Measurements from ENCODE around the gene ZNF219.

ZNF219 gene

GRCh38 chr14:21077672-21078071 lies 20.8 kb downstream of the ZNF219 start:
- in situ Hi-C loops (cut with HindIII; ENCODE audit: low pct_unique_long_range_greater_than_20kb, low sequenced_read_pairs) = no loop called here
- DNase-seq (ENCODE audit: low read depth in 1 of 2, low spot score in 1 of 2) = no peak
- no peak for TF ChIP-seq JUND (IDR thresholded peaks at IDR 0.05; ENCODE audit: low read depth)

- no peak for TF ChIP-seq JUND (IDR thresholded peaks at IDR 0.05; ENCODE audit: low read depth)
- in situ Hi-C loops (cut with HindIII; ENCODE audit: low pct_unique_long_range_greater_than_20kb, low sequenced_read_pairs) = no loop called here
- DNase-seq (ENCODE audit: low read depth in 1 of 2, low spot score in 1 of 2) = no peak
These were observed 22.6 kb downstream of the ZNF219 start for GRCh38 chr14:21075719-21076437.

GRCh38 chr14:21074398-21075272 lies 23.8 kb downstream of the ZNF219 start:
- TF ChIP-seq JUND (IDR thresholded peaks at IDR 0.05; ENCODE audit: low read depth) = no peak
- DNase-seq (ENCODE audit: low read depth in 1 of 2, low spot score in 1 of 2) = no peak
- in situ Hi-C loops (cut with HindIII; ENCODE audit: low pct_unique_long_range_greater_than_20kb, low sequenced_read_pairs) = no loop called here

DNA sequence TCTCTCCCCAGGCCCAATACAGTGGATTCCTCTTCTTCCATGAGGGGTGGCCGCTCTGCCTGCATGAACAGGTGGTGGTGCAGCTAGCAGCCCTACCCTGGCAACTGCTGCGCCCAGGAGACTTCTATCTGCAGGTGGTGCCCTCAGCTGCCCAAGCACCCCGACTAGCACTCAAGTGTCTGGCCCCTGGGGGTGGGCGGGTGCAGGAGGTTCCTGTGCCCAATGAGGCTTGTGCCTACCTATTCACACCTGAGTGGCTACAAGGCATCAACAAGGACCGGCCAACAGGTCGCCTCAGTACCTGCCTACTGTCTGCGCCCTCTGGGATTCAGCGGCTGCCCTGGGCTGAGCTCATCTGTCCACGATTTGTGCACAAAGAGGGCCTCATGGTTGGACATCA lies 24.5 kb downstream of the ZNF219 start:
- in situ Hi-C loops (cut with HindIII; ENCODE audit: low pct_unique_long_range_greater_than_20kb, low sequenced_read_pairs) = no loop called here
- DNase-seq (ENCODE audit: low read depth in 1 of 2, low spot score in 1 of 2) = no peak
- no peak for TF ChIP-seq JUND (IDR thresholded peaks at IDR 0.05; ENCODE audit: low read depth)

DNA sequence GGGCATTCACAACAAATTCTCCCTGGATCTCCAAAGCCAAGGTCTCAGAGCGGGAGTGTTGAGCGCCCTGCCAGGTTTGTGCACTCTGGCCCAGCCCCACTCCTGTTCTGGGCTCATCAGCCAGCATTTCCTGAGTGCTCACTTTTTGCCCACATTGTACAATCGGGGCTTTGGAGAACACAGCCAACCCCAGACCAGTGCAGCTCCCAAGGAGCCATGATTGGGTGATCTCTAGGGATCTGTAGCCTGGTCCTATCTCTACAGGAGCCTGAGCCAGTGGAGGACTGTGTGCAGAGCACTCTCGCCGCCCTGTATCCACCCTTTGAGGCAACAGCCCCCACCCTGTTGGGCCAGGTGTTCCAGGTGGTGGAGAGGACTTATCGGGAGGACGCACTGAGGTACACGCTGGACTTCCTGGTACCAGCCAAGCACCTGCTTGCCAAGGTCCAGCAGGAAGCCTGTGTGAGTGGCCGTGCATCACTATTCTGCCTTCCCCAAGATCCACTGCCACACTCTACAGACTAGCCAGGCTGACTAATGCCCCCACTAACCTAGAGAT lies 25.6 kb downstream of the ZNF219 start:
- no peak for DNase-seq (ENCODE audit: low read depth in 1 of 2, low spot score in 1 of 2)
- TF ChIP-seq JUND (IDR thresholded peaks at IDR 0.05; ENCODE audit: low read depth) = no peak
- in situ Hi-C loops (cut with HindIII; ENCODE audit: low pct_unique_long_range_greater_than_20kb, low sequenced_read_pairs) = no loop called here

DNA sequence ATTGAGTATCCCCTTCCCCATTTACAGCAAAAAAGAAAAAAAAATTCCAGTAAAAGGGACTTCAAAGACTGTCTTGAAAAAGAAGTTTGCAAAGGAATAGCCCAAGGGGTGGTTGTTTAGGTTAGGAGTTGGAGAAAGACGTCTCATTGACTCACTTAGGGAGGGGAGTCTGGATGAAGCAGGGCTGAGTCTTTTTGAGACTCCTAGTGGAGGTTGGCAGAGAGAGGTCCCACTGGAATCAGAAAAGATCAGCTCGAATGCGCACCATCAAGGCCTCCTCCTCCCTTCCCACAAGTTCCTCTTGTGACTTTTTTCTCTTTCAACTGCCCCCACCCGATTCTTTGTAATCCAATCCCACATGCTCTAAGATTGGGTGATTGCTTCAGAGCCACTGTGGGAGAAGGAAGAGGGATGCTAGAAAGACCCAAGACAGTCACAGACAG lies 26.4 kb downstream of the ZNF219 start:
- DNase-seq (ENCODE audit: low read depth in 1 of 2, low spot score in 1 of 2) = no peak
- no peak for TF ChIP-seq JUND (IDR thresholded peaks at IDR 0.05; ENCODE audit: low read depth)
- in situ Hi-C loops (cut with HindIII; ENCODE audit: low pct_unique_long_range_greater_than_20kb, low sequenced_read_pairs) = no loop called here

DNA sequence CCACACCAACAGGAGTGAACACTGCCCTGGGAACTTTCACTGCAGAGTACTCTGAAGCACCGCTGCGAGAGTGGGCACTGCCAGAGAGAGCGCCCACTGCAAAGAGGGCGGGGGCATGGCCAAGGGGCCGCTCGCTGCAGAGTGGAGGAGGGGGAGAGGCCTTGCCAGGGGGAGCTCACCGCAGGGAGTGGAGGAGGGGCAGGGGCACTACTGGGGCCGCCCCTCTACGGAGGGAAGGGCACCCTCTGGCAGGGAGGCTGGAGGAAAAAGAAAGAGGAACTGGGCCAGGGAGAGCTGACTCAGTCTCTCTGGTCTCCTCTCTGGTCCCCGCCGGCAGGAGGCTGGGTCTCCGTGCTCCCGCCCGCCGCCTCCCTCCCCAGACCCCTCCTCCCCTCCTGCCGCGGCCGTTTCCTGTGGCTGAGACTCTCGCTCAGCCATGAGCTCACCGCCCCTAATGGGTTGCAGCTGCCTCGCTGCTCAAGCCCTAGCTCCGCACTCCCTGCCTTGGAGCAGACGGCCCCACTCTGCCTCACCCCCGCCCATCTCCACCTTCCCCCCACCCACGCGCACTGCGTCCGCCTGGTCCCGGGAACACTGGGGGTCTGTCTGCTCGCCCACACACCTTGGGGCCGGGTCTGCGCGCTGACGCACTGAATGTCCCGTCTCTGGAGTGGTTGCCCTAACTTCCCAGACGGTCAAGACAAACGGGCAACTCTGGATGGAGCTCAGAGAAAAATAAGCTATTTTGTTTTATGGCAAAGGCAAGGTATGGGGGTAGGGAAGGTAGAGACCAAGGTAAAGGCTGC lies 27.0 kb downstream of the ZNF219 start:
- no peak for TF ChIP-seq JUND (IDR thresholded peaks at IDR 0.05; ENCODE audit: low read depth)
- DNase-seq (ENCODE audit: low read depth in 1 of 2, low spot score in 1 of 2) = no peak
- in situ Hi-C loops (cut with HindIII; ENCODE audit: low pct_unique_long_range_greater_than_20kb, low sequenced_read_pairs) = no loop called here

- no peak for TF ChIP-seq JUND (IDR thresholded peaks at IDR 0.05; ENCODE audit: low read depth)
- in situ Hi-C loops (cut with HindIII; ENCODE audit: low pct_unique_long_range_greater_than_20kb, low sequenced_read_pairs) = no loop called here
- DNase-seq (ENCODE audit: low read depth in 1 of 2, low spot score in 1 of 2) = no peak
These were observed 27.7 kb downstream of the ZNF219 start for GRCh38 chr14:21070610-21071224.

GRCh38 chr14:21070083-21070609 lies 28.3 kb downstream of the ZNF219 start, which contains the start of gene ARHGEF40:
ARHGEF40 (plus strand) TSS chr14:21070304; CDS start chr14:21070397, 93 bp downstream.
- in situ Hi-C loops (cut with HindIII; ENCODE audit: low pct_unique_long_range_greater_than_20kb, low sequenced_read_pairs) = no loop called here
- TF ChIP-seq JUND (IDR thresholded peaks at IDR 0.05; ENCODE audit: low read depth) = no peak
- peak; percentile 57 for DNase-seq (ENCODE audit: low read depth in 1 of 2, low spot score in 1 of 2)

- no peak for TF ChIP-seq JUND (IDR thresholded peaks at IDR 0.05; ENCODE audit: low read depth)
- in situ Hi-C loops (cut with HindIII; ENCODE audit: low pct_unique_long_range_greater_than_20kb, low sequenced_read_pairs) = no loop called here
- no peak for DNase-seq (ENCODE audit: low read depth in 1 of 2, low spot score in 1 of 2)
These were observed 28.9 kb downstream of the ZNF219 start for GRCh38 chr14:21069388-21070082.
